ENCODE measurements around the gene GPC6.

The GPC6 gene

GRCh38 chr13:94351292-94351990, 1124.8 kb downstream of the GPC6 start:
- H3K9ac ChIP-seq (ENCODE audit: low read depth, low read length, poor library complexity), result no peak overlapping the region
- no peak overlapping the region for H3K23ac ChIP-seq (ENCODE audit: low read depth, low read length, poor library complexity)
- H3K14ac ChIP-seq (ENCODE audit: low read length), result no peak overlapping the region
- no peak overlapping the region for H2BK5ac ChIP-seq (ENCODE audit: low read length)
- H2AFZ ChIP-seq (ENCODE audit: low read length), result no peak overlapping the region
- no peak overlapping the region for H2BK120ac ChIP-seq (ENCODE audit: low read depth, low read length)
- H4K91ac ChIP-seq (ENCODE audit: low read depth, low read length, poor library complexity), result no peak overlapping the region
- H3K4ac ChIP-seq (ENCODE audit: low read length), result no peak overlapping the region
- H2BK12ac ChIP-seq (ENCODE audit: low read length), result no peak overlapping the region
- peaks cover 8% of the 10 kb centered on the region in 2 donors for H3K4me1 ChIP-seq (ENCODE audit: control insufficient read depth in 2 of 2, insufficient read depth in 1 of 2, low read depth in 1 of 2, low read length in 2 of 2)
- no peak overlapping the region for H3K4me3 ChIP-seq (ENCODE audit: low read length in 2 of 2)
- no peaks in the 10 kb centered on the region for H3K27me3 ChIP-seq (ENCODE audit: control insufficient read depth in 3 of 3, insufficient read depth in 3 of 3, low read depth in 1 of 3, low read length in 3 of 3)
- H3K18ac ChIP-seq (ENCODE audit: low read length), result no peak overlapping the region
- H3K79me1 ChIP-seq (ENCODE audit: low read depth, low read length), result no peaks in the 10 kb centered on the region
- no peak overlapping the region for H2AK5ac ChIP-seq (ENCODE audit: low read depth, low read length)
- no peak for DNase-seq (ENCODE audit: low spot score)
- no peak overlapping the region for H2BK15ac ChIP-seq (ENCODE audit: low read length)
- H3K27ac ChIP-seq (replicated peaks; ENCODE audit: low read length), result no peak overlapping the region
- H4K8ac ChIP-seq (ENCODE audit: low read depth, low read length), result no peak overlapping the region
- H3K4me2 ChIP-seq (ENCODE audit: insufficient read depth, low read length, poor library complexity, severe bottlenecking), result no peak overlapping the region
- H3K9me3 ChIP-seq (replicated peaks in 1 of 2; ENCODE audit: control insufficient read depth in 2 of 2, insufficient read depth in 1 of 2, low read depth in 1 of 2, low read length in 2 of 2), result peaks cover 0 to under 1% of the 10 kb centered on the region in 2 donors
- WGBS, 2 donors (ENCODE audit: extremely low coverage in 2 of 2, insufficient read length in 2 of 2, insufficient replicate concordance in 1 of 2), result no CpG with 5 or more reads among the region's 5 CpGs
- H3K36me3 ChIP-seq (replicated peaks in 1 of 2; ENCODE audit: control insufficient read depth in 2 of 2, insufficient read depth in 2 of 2, low read length in 2 of 2), result no peaks in the 10 kb centered on the region

- Histone ChIP-seq H2AK5ac (ENCODE audit: low read depth, low read length) (no peak overlapping the region), H3K36me3 (replicated peaks in 1 of 2; ENCODE audit: control insufficient read depth in 2 of 2, insufficient read depth in 2 of 2, low read length in 2 of 2) (no peaks in the 10 kb centered on the region), H3K14ac (ENCODE audit: low read length) (no peak overlapping the region), H3K9ac (ENCODE audit: low read depth, low read length, poor library complexity) (no peak overlapping the region), H3K18ac (ENCODE audit: low read length) (peak overlapping the region; percentile 64), H3K4me2 (ENCODE audit: insufficient read depth, low read length, poor library complexity, severe bottlenecking) (no peak overlapping the region), H3K9me3 (replicated peaks in 1 of 2; ENCODE audit: control insufficient read depth in 2 of 2, insufficient read depth in 1 of 2, low read depth in 1 of 2, low read length in 2 of 2) (peaks cover 0 to 2% of the 10 kb centered on the region in 2 donors), H2BK12ac (ENCODE audit: low read length) (no peak overlapping the region), H3K79me1 (ENCODE audit: low read depth, low read length) (no peaks in the 10 kb centered on the region), H2BK15ac (ENCODE audit: low read length) (no peak overlapping the region), H3K4ac (ENCODE audit: low read length) (no peak overlapping the region), H3K27ac (replicated peaks; ENCODE audit: low read length) (no peak overlapping the region), H4K8ac (ENCODE audit: low read depth, low read length) (no peak overlapping the region), H3K23ac (ENCODE audit: low read depth, low read length, poor library complexity) (no peak overlapping the region), H2AFZ (ENCODE audit: low read length) (no peak overlapping the region), H4K91ac (ENCODE audit: low read depth, low read length, poor library complexity) (no peak overlapping the region), H3K4me3 (ENCODE audit: low read length in 2 of 2) (no peak overlapping the region), H3K27me3 (ENCODE audit: control insufficient read depth in 3 of 3, insufficient read depth in 3 of 3, low read depth in 1 of 3, low read length in 3 of 3) (no peaks in the 10 kb centered on the region), H2BK5ac (ENCODE audit: low read length) (peak overlapping the region; percentile 7), H2BK120ac (ENCODE audit: low read depth, low read length) (no peak overlapping the region), H3K4me1 (ENCODE audit: control insufficient read depth in 2 of 2, insufficient read depth in 1 of 2, low read depth in 1 of 2, low read length in 2 of 2) (peaks cover 8% of the 10 kb centered on the region in 2 donors)
- WGBS, 2 donors (ENCODE audit: extremely low coverage in 2 of 2, insufficient read length in 2 of 2, insufficient replicate concordance in 1 of 2), result no CpG with 5 or more reads among the region's 3 CpGs
- DNase-seq (ENCODE audit: low spot score), result no peak
Measured at GRCh38 chr13:94352057-94352456, 1125.5 kb downstream of the GPC6 start.

- Histone ChIP-seq H2BK12ac (ENCODE audit: low read length) (no peak overlapping the region), H2AK5ac (ENCODE audit: low read depth, low read length) (no peak overlapping the region), H3K36me3 (replicated peaks in 1 of 2; ENCODE audit: control insufficient read depth in 2 of 2, insufficient read depth in 2 of 2, low read length in 2 of 2) (no peaks in the 10 kb centered on the region), H3K18ac (ENCODE audit: low read length) (no peak overlapping the region), H3K79me1 (ENCODE audit: low read depth, low read length) (no peaks in the 10 kb centered on the region), H2BK5ac (ENCODE audit: low read length) (no peak overlapping the region), H4K91ac (ENCODE audit: low read depth, low read length, poor library complexity) (no peak overlapping the region), H3K4me2 (ENCODE audit: insufficient read depth, low read length, poor library complexity, severe bottlenecking) (no peak overlapping the region), H3K4me3 (ENCODE audit: low read length in 2 of 2) (no peak overlapping the region), H4K8ac (ENCODE audit: low read depth, low read length) (no peak overlapping the region), H3K4me1 (ENCODE audit: control insufficient read depth in 2 of 2, insufficient read depth in 1 of 2, low read depth in 1 of 2, low read length in 2 of 2) (peaks cover 8% of the 10 kb centered on the region in 2 donors), H3K27ac (replicated peaks; ENCODE audit: low read length) (no peak overlapping the region), H3K23ac (ENCODE audit: low read depth, low read length, poor library complexity) (no peak overlapping the region), H2BK120ac (ENCODE audit: low read depth, low read length) (no peak overlapping the region), H3K14ac (ENCODE audit: low read length) (no peak overlapping the region), H3K9ac (ENCODE audit: low read depth, low read length, poor library complexity) (no peak overlapping the region), H2BK15ac (ENCODE audit: low read length) (no peak overlapping the region), H3K9me3 (replicated peaks in 1 of 2; ENCODE audit: control insufficient read depth in 2 of 2, insufficient read depth in 1 of 2, low read depth in 1 of 2, low read length in 2 of 2) (peaks cover 0 to 2% of the 10 kb centered on the region in 2 donors), H3K27me3 (ENCODE audit: control insufficient read depth in 3 of 3, insufficient read depth in 3 of 3, low read depth in 1 of 3, low read length in 3 of 3) (no peaks in the 10 kb centered on the region), H2AFZ (ENCODE audit: low read length) (no peak overlapping the region), H3K4ac (ENCODE audit: low read length) (no peak overlapping the region)
- no peak for DNase-seq (ENCODE audit: low spot score)
- no CpG with 5 or more reads among the region's 8 CpGs for WGBS, 2 donors (ENCODE audit: extremely low coverage in 2 of 2, insufficient read length in 2 of 2, insufficient replicate concordance in 1 of 2)
Measured at GRCh38 chr13:94353167-94353710, 1126.6 kb downstream of the GPC6 start.

- no peak overlapping the region for H3K4me3 ChIP-seq (ENCODE audit: low read length in 2 of 2)
- no peak overlapping the region for H3K27ac ChIP-seq (replicated peaks; ENCODE audit: low read length)
- H2BK5ac ChIP-seq (ENCODE audit: low read length), result no peak overlapping the region
- no peak overlapping the region for H2BK12ac ChIP-seq (ENCODE audit: low read length)
- H2BK15ac ChIP-seq (ENCODE audit: low read length), result no peak overlapping the region
- no peak overlapping the region for H3K9ac ChIP-seq (ENCODE audit: low read depth, low read length, poor library complexity)
- H2AK5ac ChIP-seq (ENCODE audit: low read depth, low read length), result no peak overlapping the region
- H4K8ac ChIP-seq (ENCODE audit: low read depth, low read length), result no peak overlapping the region
- H3K79me1 ChIP-seq (ENCODE audit: low read depth, low read length), result no peaks in the 10 kb centered on the region
- H3K9me3 ChIP-seq (replicated peaks in 1 of 2; ENCODE audit: control insufficient read depth in 2 of 2, insufficient read depth in 1 of 2, low read depth in 1 of 2, low read length in 2 of 2), result peaks cover 0 to 2% of the 10 kb centered on the region in 2 donors
- no peak overlapping the region for H3K4me2 ChIP-seq (ENCODE audit: insufficient read depth, low read length, poor library complexity, severe bottlenecking)
- no peaks in the 10 kb centered on the region for H3K4me1 ChIP-seq (ENCODE audit: control insufficient read depth in 2 of 2, insufficient read depth in 1 of 2, low read depth in 1 of 2, low read length in 2 of 2)
- no peak overlapping the region for H2BK120ac ChIP-seq (ENCODE audit: low read depth, low read length)
- H2AFZ ChIP-seq (ENCODE audit: low read length), result no peak overlapping the region
- DNase-seq (ENCODE audit: low spot score), result no peak
- H3K36me3 ChIP-seq (replicated peaks in 1 of 2; ENCODE audit: control insufficient read depth in 2 of 2, insufficient read depth in 2 of 2, low read length in 2 of 2), result no peaks in the 10 kb centered on the region
- no peak overlapping the region for H3K18ac ChIP-seq (ENCODE audit: low read length)
- H3K23ac ChIP-seq (ENCODE audit: low read depth, low read length, poor library complexity), result no peak overlapping the region
- H4K91ac ChIP-seq (ENCODE audit: low read depth, low read length, poor library complexity), result no peak overlapping the region
- no peak overlapping the region for H3K14ac ChIP-seq (ENCODE audit: low read length)
- no peaks in the 10 kb centered on the region for H3K27me3 ChIP-seq (ENCODE audit: control insufficient read depth in 3 of 3, insufficient read depth in 3 of 3, low read depth in 1 of 3, low read length in 3 of 3)
- H3K4ac ChIP-seq (ENCODE audit: low read length), result no peak overlapping the region
Measured at GRCh38 chr13:94359875-94360274, 1133.3 kb downstream of the GPC6 start.

Data from neuronal stem cell (in vitro differentiated cells).